GM12801 (cell line): Measurements from ENCODE around the gene GTF2A1.

Experiments used
- CTCF ChIP-seq: IDR thresholded peaks from one replicate; pipeline ENCODE4 v1.5.1; 2011; ENCODE audit warnings: control low read depth; ENCODE audit not compliant: insufficient read length; ENCODE audit errors: extremely low read depth

Gene GTF2A1

DNA sequence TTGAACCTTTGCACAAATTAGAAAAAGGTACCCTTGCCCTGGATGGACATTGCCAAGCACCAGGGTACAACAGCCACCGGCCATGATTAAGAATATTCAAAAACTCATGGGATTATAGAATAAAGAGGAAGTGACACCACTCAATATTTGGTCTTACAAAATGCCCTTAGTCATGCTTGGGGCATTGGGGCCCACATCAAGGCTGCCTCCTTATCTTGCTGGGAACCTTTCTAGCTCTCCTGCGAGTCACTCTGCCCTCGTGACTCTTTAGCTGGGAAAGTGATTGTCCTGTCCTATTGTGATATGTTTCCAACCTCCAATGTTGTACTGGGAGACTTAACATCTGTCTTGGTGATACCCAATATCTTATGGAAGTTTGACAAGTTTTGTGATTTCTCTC is 57.8 kb downstream of the GTF2A1 start:
- no peak for TF ChIP-seq CTCF

DNA sequence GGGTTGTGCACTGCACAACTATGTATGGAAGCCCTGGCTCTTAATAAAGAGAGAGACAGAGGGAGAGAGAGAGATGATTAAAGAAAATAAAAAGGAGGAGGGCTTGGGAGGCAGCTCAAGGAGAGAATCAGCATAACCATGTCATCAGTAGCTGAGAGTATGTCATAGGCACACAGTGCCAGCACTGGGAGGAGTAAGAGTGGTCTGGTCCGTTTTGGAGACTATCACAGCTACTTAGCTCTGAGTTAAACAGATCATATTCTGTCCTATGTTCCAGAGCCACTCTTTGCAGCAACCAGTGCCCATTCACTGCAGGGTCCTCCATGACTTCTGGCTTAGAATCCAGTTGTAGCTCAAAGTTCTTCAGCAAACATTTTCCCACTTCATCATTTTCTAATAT is 59.0 kb downstream of the GTF2A1 start:
- TF ChIP-seq CTCF = no peak

DNA sequence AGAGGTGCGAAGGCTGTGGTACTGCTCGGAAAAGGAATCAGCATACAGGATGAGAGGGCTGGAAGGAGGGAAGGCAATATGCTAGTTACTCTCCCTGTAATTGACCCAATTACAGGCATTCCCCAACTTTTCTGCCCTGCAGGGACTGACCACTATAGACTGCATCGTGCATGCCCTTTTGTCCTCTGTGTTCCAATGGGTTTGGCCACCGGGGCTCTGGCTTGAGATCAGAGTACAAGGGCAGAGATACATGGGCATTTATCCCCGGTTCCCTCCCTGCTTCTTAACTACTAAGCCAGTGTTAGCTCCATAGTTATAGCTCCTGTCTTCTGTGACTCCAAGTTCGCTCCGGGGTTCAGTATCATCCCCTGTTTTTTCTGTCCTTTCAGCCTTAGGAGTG is 59.7 kb downstream of the GTF2A1 start:
- TF ChIP-seq CTCF = no peak

DNA sequence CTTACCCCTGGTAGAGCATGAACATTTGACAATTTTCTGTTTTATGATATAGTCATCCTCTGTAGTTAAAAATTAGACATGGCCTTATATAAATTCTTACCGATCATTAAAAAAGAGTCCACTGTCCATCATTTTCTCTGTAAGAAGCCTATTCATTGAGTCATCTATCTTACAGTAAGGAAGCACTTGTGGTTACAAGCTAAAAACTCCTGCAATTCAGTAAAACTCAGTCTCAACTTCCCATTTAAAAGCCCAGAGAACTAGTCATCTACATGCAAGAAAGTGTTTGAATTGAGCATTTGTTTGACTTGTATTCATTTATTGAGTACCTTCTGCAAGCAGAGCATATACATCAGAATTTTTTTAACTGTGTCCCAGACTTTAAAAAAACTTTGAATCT is 63.3 kb downstream of the GTF2A1 start:
- no peak for TF ChIP-seq CTCF

DNA sequence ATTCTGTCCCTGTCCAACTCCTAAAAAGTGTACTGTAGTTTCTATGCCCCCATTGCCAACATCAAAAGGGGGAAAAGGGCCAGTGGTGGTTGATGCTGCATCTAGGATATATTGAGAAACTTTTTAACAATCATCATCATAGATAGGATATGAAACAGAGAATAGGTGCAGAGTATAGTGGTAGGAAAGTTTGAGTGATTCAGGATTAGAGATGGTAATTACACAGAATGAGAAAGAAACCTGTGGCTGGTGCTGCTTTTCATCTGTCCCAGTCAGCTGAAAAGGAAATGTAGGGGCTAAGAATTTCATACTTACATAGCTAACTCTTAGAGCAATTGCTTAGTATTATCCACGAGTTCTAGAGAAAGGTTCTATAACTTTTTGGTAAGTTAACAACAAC is 67.6 kb downstream of the GTF2A1 start:
- TF ChIP-seq CTCF = no peak

GRCh38 chr14:81148635-81149034 is 72.1 kb downstream of the GTF2A1 start:
- no peak for TF ChIP-seq CTCF

- TF ChIP-seq CTCF = no peak
Observed at GRCh38 chr14:81147140-81147897, 73.4 kb downstream of the GTF2A1 start.
